Mucosa of gallbladder (tissue), 1 donor: ENCODE results near the gene CHAC1. TPM values are rescaled to one million over a fixed set of nuclear protein-coding genes. Genes with fewer than 3 reads are reported as not detected.

Experiments used
- DNase-seq: peaks from one replicate; pipeline ENCODE4 v3.0.0-alpha.2; 2020; ENCODE audit warnings: low spot score
- total RNA-seq: library from RNA; stranded (reverse); gene quantifications from one replicate; pipeline ENCODE4 v1.2.1, GENCODE V29; 2021
- donor health status: DM: no; HTN: no; CAD: no.

CHAC1 gene, protein sequence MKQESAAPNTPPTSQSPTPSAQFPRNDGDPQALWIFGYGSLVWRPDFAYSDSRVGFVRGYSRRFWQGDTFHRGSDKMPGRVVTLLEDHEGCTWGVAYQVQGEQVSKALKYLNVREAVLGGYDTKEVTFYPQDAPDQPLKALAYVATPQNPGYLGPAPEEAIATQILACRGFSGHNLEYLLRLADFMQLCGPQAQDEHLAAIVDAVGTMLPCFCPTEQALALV
- 2.8 TPM for total RNA-seq

DNA sequence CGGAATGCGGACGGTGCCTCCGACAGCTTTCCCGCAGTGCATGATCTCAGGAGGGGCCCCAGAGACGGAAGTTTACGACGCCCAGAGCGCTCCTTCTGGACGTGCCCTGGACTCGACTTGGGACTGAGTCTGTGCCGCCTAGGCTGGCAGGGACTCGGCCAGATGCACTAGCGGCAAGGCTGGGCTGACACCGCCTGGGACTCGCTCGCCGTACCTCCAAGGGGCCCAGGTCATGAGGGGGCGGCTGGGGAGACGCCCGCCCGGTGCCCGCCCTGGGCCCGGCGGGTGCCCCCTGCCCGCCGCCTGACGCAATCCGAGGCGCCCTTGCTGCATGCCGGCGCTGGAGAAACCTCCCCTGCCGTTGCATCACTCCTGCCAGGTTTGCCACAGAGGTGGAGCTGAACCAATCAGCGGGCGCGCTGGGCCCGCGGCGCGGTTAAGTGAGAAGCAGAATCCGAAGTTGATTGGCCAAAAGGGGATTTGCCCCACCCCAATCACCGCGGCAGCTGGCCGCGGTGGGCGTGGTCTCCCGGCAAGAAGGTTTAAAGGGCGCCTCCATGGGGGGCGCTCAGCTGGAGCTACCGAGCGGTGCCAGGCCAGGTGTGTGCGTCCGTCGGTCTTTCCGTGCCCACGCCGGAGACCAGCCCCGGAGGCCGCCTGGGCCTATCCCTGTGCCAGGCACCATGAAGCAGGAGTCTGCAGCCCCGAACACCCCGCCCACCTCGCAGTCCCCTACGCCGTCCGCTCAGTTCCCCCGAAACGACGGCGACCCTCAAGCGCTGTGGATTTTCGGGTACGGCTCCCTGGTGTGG, at the start of gene CHAC1:
TSS of gene CHAC1 (plus strand) at position 571 of the 812 bp plus-strand sequence. CDS start at position 684, 113 bp downstream.
- DNase-seq = peak; percentile 96

DNA sequence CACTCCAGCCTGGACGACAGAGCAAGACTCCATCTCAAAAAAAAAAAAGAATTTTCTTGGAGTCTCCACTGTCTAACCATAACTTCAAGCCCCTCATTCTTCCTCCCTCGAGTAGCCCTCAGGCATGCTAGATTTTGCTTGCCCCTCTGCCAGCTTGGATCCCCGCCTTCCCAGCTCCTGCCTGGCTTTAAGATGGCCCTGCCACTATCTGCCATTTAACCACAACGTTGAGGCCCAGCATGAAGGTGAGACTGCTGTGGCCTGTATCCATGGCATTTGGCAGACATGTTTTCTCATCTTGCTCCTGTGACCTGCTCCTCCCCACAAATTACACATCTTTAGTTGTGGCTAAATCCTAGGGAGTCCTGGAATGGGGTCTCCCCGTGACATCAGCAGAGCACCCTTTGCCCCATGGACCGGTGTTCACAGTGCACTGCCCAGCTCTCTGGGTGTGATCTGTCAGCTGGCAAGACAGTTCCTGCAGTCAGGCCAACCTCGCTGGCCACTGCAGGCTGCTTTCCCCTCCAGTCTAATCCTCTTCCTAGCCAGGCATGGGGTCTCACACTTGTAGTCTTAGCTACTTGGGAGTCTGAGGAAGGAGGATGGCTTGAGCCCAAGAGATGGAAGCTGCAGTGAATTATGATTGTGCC, 48.6 kb upstream of the CHAC1 start:
- no peak for DNase-seq

DNA sequence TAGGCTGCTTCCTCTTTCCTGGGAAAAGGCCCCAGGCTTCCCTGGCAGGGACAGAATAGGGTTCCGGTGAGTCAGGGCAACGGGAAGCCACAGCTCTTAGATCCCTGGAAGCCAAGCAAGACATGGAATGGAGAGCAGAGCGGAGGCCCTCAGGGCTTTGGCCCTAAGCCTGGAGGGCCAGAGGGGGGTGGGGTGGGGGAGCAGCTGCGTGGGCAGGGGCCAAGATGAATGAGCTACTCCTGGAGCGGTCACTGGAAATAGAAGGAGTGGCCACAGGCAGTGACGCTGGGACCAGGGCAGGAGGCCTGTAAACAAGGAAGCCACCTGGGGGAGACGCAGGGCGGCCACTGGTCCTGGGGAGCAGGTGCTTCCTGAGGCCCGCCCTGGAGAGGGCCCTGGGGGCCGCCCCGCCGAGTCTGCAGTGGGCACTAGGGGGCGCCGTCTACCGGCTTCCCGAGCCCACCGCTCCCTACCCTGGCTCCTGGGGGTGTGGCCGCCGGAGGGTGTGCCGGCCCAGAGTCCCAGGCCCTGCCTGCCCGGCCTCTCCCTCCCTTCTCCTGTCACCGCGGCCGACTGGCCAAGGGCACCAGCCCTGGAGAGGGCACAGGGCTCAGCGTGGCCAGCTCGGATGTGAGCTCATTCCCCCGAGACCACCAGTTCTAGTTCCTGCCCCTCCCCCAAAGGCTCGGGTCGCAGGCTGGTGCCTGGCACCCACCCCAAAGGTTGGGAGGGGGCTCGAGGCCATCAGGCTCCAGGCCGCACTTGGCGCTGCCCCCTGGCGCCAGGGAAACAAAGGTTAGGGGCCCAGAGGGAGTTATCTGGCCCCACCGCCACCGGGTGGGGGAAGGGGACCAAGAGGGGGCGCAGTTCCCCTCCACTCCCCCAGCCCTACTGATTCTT, 46.9 kb upstream of the CHAC1 start:
- peak; percentile 87 for DNase-seq

DNA sequence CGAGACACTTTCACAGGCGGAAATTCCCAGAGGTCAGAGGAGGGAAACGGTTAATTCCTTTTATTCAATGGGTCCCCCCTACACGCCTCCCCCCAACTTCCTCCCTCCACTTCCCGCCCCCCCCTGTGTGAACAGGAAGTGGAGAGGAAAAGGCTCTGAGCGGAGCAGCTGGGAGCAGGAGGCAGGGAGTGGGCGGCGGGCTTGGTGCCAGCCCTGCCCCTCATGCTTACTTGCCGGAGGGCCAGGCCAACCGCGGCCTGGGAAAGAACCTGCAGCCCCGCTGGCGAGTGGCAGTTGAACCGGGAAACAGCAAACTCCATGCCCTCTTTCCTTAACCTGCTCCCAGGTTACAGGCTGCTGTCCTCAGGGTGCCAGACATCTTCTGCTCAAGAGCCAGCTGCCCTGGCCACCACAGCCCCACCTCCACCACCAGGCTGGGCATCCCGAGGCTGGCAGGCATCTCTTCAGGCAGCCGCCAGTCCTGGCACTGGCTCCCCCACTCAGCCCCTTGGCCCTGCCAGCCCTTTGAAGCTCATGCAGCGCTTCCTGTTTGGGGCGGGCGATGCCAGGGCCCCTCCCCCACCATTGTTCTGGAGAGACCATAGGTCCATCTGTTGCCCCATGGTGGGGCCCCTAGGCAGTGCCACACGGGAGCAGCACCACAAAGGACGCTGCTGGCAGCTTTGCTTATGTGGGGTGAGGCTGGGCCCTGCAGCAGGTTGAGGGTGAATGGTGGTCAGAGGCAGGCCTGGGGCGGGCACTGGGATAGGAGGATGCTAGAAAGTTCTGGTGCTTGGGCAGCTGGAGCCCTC, 46.1 kb upstream of the CHAC1 start:
- peak; percentile 40 for DNase-seq

DNA sequence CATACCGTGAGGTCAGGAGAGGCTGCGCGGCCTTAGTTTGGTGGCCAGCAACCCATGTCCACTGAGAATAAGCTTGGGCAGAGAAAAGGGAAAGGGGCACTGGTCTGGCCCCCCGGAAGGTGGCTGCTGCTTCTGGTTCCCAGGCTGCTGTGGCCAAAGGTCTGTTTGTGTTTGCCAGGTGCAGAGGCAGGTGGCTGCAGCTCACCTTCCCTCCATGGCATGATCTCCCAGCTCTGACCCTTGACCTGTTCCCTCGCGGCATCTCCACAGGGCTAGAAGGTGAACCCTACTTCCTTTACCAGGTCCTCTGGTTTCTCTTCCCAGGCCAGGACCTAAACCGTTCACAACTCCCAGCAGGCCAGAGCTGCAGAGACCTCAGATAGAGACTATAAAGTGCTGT, 45.2 kb upstream of the CHAC1 start:
- DNase-seq = no peak

DNA sequence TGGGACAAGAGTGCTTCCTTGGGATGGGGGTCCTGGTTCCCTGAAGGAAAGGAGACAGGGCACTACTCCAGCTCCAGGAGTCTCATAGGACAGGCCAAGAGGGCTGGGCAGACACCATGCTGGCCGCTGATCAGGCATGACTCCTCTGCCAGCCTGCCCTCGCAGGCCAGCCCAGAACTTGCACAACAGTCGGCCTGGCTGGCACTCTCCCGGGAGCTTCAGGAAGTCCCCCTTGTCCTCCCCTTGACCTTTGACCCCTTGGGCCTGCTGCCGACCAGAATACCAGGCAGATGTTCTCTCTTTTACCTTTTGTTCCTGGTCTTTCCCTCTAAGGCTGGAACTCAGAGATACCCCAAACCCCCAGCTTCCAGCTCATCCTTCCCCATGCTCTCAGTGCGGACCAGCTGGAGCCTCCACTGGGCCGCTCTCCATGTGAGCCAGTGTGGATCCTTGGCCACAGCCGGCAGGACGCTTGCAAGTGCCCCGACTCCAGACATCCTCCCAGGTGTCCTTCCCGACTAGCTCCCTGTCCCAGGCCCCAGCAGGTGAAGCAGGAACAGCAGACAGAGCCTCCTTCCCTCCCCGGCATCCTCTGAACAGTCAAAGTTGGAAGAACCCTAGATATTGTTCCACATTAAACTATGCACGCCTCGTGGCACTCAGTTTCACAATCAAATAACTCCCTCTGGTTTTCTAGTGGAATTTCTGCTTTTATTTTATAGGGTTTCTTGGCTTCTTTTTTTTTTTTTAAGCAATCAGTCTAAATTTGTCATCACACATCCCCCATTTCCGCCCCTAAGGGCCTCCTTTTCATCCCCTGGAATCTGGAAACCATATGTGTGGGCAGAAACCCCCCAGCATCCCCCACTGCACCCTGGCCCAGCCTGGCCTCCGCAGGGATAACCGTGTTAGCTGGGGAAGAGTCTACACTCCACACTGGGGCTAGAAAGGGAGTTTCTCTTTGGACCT, 43.3 kb upstream of the CHAC1 start:
- DNase-seq = no peak

DNA sequence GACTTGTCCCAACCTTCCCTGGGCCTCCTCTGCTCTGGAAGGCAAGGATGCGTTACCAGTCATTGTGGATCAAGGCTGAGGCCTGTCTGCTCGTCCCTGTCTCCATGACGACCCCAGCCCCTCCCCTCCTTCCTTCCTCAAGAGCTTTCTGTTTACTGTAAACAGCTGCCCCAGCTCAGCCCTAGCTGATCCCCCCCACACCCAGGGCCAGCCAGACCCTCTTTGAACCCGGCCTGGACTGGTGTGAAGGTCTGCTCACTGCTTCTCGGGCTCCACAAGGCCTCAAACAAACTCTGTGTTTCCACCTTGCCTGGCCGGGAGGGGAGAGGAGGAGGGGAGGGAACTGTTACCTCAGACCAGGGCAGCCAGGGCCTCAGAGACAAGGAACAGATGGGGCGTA, 42.1 kb upstream of the CHAC1 start:
- DNase-seq = no peak

DNA sequence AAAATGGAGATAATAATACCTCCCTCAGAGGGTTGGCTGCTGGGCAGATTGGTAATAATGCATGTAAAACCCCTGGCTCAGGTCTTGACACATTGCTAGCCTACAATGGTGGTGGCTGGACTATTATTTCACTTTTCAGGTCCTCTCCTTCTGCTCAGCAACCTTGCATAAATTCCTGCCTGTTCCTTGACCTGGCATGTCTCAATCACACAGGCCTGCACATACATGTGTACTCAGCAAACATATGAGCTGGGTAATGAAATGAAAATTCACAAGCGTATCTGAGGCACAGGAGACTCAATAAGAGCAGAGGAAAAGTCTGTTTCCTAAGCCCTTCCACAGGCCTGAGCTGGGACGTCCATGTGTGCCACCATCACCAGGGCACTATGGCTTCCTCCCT, 41.6 kb upstream of the CHAC1 start:
- DNase-seq = no peak

DNA sequence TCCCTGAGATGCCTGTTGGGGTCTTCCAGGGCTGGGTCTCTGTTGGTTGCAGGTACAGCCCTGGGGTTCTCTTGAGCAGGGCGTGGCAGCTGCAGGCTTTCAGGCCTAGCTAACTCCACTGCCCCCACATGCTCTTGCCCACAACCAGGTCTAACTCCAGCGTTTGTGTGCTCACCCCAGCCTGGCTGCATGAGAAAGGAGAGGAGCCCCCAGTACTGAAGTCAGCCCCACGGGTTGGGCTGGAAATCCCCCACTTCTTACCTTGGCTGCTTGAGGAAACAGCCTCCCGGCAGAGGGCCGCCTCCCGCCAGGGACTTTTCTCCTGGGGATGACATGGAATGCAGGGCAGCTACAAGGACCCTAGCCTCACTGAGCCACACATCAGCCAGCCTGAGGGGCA, 40.8 kb upstream of the CHAC1 start:
- no peak for DNase-seq

DNA sequence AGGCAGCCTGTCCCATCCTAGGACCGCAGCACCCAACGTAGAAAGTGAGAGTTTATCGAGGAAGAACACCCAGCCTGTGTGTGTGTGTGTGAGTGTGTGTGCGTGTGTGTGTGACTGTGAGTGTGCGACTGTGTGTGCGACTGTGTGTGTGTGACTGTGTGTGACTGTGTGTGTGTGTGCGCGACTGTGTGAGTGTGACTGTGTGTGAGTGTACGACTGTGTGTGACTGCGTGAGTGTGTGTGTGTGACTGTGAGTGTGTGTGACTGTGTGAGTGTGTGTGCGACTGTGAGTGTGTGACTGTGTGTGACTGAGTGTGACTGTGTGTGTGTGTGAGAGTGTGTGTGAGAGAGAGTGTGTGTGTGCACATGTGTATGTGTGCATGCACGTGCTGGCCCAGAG, 39.3 kb upstream of the CHAC1 start:
- no peak for DNase-seq

DNA sequence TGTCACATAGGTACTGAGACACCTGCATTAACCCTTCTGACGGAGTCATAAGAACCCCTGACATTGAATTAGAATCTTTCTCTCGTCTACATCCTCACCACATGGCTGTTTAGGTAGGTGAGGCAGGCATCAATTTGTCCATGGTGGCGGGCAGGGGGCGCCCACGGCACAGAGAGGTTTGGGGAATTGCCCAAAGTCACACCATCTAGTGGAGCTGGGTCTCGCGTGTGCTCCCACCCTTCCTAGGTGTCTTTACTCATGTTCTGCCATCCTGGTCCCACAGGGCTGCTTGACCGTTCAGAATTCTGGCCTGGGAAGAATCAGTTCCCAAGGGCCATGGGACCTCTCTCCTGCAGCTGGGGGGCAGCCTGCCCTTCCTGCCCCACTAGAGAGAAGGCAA, 38.8 kb upstream of the CHAC1 start:
- DNase-seq = no peak

DNA sequence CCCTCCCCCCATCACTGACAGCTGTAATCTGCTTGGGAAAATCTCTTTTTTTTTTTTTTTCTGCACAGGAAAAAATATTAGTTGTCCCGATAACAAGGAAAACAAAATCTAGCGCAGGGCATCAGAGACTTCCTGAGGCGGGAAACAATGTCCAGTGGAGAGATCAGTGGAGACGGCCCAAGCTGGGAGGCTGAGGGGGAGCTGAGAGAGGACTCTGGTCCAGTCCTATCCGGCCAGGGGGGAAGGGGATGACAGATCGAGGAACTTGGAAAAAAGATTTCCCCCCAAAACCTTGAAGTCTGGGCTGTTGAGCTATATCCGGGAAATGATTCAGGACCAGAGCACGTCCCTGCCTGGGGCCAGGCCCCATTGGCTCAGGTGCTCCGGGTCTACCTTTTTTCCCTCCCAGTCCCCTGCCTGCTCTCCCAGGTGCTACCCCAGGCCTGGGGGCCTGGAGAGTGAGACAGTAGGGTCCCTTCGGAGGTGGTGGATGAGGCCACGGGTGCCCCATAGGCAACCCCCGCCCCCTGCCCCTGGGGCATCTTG, 38.1 kb upstream of the CHAC1 start:
- no peak for DNase-seq

DNA sequence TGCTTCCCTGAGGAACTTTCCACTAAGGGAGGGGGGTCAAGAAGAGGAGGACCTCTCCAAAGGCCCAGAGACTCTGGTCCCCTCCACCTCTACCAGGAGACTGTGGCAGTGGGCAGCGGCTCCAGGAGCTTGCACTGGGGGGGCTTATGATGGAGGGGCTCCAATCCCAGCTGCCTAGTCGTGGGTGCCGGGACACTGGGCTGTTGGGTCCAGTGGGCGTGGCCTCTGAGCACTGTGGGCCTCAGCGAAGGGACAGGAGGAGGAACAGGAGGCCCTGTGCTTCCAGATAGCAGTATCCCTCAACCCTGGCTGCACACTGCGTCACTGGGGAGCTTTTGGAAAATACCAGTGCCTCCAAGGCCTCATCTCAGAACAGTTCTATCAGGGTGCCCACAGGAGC, 37.6 kb upstream of the CHAC1 start:
- DNase-seq = no peak

DNA sequence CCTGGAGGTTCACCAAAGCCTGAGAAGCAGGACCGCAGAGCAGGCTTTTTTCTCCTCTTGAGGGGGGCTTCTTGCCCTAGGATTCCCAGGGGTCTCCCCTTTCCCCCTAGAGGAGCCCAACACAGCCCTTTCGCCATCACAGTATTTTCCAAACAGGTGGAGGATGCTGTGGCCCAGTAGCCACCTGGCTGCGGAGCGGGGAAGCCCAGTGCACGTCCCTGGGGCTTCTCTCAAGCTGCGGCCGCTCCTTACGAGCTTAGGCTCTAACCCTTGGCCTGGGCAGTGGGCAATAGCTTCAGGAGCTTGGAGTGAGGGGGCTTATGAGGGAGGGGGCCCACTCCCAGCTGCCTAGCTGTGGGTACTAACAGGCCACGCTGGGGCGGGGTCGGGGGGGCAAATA, 35.7 kb upstream of the CHAC1 start:
- DNase-seq = no peak

DNA sequence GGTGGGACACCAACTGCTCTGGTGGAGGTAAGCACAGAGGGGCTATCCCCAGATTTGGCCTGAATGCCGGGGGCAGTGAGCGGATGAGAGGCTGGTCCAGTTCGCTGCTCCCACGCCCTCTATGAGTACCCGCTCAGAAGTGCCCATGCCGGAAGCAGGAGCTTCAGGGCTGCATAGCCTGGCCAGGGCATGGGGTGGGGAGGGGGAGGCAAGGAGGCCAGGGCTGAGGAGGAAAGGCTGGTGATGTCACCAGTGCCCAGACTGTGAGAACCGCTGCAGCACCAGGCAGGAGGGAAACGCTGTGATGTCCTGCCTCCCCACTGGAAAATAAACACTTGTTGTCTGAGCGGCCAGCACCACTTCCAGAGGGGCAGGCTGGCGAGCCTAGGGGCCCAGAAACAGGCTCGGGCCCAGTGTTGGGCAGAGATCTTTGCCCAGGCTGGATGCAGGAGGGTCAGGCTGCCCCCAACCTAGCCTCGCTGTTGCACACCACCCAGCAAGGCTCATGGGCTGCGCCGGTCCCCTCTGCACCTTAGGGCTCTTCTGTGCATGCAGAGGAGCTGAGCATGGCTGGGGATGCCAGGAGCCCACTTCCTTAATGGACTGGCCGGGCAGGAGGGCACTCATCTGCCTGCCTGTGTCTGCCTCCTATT, 35.0 kb upstream of the CHAC1 start:
- no peak for DNase-seq

DNA sequence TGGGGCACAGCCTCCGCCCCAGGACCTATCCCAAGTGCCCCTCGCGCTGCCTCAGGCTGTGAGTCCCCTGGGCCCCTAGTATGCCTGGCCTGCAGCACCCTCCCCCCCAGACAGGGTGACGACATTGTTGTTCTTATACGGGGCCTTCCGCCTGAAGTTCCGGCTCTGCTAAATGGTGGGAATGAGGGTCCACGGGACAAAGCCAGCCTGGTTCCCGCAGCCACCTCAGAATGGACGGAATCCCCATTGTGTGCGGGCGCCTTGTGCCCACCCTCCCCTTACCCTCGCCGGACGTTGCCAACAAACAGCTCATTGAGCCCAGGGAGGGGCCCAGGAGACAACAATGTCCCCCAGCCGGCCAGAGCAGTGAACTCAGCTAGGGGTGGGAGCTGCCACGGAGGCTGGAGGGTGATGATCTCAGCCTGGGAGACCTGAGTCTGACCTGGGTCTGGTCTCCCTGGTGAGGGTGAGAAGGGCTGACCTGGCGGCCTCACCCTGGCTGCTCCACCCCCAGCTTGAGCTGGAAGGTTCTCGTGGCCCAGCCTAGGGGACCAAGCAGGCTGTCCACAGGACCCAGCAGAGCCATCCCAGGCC, 34.4 kb upstream of the CHAC1 start:
- DNase-seq = no peak

DNA sequence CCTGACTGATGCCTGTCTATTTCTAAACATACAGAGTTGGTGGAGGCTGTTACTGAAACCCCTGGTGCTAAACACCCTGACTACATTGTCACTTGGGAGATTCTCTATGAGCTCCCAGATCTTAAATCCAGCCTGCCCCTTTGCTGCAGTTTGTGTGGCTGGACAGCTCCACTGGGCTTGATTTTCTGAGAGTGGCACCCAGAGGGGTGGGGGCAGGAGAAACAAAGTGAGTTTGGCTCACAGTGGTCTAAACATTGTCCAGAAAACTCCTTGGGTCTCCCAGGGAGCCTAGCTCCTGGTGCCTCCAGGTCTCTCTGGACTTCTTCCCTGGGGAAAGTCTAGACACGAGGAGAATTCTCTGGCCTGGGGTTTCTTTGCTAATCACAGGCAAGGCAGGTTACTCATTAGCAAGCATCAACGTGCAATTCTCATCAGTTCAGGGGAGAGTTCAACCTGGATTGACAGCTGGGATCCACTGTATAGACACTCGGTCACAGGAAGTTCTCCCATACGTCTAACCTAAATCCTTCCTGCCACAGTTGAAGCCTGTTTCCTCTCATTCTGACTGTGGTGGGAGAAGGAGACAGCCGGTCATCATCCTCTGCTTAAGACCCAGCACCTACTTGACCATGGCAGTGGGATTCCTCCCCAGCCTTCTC, 31.2 kb upstream of the CHAC1 start:
- no peak for DNase-seq

DNA sequence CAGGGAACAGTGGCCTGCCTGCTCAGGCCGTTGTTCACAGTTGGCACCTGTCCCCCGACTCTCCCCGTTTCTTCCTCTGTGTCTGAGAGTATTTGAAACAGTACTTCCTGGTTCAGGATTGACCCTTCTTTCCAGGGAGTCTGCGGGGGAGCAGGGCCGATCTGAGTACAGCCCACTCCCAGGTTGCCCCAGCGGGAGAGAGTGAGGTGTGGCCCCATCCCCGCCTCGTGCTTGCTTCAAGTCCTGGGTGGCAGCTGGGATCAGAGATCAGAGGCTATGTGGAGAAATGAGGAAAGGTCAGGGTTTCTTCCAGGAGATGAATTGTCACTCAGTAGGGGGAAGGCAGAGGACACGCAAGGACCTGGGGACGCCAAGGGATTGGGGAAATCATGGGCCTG, 30.7 kb upstream of the CHAC1 start:
- DNase-seq = no peak
